ENCODE data around the gene GPM6B.

GPM6B gene

DNA sequence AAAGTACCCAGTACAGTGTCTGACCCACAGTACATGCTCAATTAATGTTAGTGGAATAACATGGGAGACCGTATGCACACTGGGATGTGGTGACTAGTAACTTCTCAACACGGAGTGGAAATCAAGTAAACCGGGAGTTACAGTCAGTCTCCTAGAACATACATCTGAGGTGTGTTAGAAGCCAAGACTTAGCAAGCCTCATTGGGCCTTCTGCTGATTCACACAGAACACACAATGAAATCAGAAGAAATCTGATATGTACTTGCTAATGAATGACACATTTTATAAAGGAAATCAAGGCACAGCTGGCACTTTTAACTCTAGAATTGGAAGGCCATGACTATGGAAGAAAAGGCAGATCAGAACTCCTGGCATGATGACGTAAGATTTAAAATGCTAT is 95.5 kb downstream of the GPM6B start:
- DNase-seq: no peak
